Activated CD4-positive, alpha-beta T cell treated with anti-CD3 and anti-CD28 coated beads for 24 hours (primary cell): Measurements from ENCODE around the gene TMEM132E.

Experiments used
- DNase-seq, 2 donors: peaks; one replicate each; pipeline ENCODE4 v3.0.0-alpha.2; 2020; ENCODE audit warnings: low read depth in 2 of 2

Gene TMEM132E

DNA sequence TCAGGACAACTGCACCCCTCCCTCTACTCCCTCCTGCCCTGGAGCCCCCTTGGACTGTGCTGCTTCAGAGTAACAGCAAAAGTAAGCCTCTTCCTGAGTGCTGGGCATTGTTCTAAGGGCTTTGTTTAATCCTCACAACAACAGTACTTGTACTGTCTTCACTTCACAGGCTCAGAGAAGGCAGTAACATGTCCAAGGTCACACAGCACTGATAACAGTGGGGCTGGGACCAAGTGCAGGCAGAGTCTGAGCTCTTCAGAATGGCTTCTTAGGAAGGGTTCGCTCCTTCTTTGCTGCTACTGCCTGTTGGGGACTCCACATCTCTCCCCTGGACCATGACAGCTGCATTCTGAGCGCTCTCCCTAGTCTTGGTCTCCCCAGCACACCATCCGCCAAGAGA lies 24.6 kb downstream of the TMEM132E start:
- DNase-seq = no peak

DNA sequence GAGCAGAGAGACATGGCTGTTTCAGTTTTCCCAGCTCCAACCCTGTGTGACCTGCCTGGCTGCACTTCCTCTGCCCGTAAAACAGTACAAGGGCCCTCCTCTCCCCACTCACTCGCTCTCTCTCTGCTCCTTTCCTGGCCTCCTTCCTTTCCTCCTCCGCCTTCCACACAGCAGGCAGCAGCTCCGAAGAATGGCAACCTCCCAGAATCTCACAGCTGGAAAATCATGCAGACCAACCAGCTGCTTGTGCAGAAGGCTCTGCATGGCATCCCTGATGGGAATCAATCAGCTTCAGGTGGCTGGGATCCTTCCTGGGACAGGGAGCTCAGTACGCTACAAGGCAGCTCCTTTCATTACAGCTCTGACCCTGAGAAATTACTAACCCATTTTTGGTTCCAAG lies 27.4 kb downstream of the TMEM132E start:
- no peak for DNase-seq

DNA sequence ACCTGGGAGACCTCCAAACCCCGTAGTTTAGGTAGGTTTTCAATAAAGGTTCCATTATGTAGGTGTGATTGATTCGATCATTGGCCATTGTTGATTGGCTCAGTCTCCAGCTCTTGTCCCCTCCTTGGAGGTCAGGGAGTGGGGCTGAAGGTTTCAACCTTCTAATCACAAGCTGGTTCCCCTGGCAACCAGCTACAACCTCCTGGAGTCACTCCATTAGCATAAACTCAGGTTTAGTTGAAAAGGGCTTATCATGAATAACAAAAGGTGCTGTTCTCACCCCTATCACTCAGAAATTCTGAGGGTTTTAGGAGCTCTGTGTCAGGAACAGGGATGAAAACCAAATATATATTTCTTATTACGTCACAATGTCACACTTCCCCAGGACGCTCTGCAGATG lies 28.5 kb downstream of the TMEM132E start:
- no peak for DNase-seq

DNA sequence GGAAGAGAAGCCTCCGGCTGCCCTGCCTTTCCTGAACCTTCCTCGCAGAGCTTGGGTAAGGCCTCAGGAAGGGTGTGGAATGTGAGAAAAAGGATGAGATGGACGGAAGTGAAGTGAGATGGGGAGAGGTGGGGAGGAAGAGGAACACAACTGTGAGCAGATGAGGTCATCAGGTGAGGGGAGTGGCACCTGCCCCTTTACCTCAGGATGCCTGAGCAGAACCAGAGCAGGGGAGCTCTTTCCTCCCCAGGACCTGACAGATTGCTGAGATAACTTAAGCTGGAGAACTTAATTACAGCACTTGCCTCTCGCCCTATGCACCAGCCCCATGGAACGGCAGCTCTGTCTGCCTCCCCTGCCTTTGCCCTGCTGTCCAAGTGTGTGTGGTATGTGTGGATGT lies 29.8 kb downstream of the TMEM132E start:
- DNase-seq = no peak

DNA sequence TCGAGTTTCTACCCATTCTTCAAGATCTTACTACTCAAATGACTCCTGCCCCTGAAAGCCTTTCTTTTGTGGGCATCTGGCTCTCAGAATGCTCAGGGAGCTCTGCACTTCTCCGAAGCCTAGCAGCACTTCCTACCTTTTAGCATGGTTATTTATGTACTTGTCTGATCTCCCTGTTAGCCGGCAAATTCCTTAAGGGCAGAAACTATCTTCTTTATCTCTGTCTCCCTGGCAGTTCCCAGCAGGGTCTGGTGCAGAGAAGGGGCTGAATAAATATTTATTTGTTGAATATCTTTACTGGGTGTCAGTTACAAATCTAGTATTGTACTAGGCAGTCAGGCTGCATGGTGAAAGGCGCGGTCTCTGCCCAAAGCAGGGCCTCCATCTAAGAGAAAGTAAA lies 30.7 kb downstream of the TMEM132E start:
- no peak for DNase-seq

DNA sequence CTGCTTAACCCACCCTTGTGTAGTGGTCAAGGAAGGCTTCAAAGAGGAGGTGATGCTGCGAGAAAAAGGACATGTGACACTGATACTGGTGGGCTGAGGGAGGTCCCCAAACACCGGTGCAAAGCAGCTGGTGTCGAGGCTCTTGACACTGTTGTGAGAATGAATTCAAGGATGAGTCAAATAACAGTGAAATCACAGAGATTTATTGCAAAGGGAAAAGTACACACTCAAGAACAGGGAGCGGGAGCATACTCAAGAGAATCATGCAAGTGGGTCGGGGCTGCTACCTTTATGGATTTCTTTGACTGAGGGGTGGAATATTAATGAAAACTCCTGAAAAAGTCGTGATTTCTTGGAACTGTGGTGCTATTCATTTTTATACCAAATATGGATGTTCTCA lies 31.1 kb downstream of the TMEM132E start:
- DNase-seq = no peak

DNA sequence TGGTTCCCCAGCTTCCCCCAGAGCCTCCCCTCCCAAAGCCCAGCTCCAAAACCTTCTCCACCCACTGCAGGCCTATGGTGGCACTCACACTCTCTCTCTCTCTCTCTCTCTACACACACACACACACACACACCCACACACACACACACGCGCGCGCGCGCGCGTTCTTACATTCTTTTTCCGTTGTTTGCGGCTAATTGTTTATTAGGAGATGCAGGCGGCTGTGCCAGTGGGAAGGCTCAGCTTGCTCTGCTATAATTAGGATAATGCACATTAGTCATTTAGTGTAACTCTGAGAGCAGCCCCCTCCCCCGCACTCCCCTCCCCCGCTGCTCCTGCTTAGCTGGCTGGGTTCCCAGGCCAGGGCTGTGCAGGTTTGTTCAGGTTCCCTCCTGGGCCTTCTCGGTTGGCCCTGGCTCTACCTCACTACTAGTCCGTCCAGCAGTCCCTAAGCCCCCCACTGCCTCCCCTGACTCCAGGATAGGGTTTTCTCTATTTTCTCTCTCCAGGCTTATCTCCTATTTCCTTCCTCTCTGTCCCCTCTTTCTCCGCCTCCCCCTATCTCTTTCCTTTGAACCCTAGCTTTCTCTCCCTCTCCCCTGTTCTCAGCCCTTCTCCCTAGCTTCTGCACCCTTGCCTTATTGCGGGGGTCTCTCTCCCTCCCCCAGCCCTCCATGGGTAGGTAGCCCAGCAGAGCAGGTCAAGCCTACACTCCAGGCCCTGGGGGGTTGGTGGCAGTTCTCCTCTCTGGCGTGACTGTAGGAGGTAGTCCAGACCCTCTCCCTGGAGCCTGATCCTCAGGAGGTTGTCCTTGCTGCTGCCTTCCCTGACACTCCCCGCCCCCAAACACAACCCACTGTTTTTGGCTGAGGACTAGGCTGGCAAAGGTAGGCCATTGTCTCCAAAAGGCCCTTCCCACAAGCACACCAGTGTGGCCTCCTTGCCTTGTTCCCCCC lies 34.0 kb downstream of the TMEM132E start:
- DNase-seq = no peak

DNA sequence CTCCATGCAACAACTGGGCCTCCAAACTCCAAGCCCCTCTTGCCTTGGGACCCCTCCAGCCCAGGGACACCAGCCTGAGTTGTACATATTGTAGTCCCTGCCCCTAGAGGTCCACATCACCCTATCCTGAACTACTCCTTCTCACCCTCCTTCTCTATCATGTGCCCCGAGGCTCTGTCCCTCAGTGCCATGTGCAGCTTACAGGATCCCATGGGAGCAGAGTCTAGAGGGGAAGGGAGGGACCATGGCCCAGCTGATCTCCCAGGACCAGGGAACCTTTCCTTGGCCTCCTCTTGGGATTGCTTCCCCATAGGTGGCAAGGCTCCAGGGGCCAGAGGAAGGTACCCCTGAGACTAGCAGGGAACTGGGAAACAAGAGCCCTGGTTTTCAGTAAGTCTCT lies 35.3 kb downstream of the TMEM132E start:
- DNase-seq = no peak

DNA sequence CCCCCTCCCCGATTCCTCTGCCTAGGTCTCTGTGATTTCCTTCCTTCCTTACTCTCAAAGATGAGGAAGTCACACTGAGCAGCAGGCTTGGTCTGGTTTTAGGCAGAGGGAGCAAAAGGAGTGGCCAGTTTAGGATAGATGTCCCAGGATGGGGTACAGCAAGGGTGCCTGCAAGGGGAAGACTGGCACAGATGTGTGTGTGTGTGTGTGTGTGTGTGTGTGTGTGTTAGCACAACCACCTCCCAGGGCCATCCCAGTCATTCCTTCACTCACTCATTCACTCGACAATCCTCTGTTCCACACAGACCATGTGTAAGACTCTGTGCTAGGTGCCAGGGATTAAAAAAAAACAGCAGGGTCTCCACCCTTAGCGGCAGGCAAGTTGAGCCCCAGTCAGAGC lies 35.9 kb downstream of the TMEM132E start:
- no peak for DNase-seq

DNA sequence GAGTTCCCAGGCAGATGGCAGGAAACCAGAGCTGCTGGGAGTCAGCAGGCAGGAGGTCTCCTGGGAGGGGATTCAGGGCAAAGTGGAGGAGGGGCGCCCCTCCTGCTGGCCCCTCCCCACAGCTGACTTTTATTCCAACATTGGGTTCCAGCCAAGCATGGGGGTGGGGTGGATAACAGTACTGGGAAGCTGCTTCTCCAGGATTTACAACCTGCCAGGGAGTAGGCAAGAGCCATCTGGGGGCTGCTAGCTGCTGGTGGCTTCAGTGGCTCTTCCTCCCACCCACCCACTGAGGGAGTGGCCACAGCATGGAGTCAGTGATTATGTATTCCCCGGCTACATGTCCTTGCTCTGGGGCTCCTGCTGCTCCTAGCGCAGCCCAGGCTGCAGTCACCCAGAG lies 36.8 kb downstream of the TMEM132E start:
- DNase-seq = no peak

DNA sequence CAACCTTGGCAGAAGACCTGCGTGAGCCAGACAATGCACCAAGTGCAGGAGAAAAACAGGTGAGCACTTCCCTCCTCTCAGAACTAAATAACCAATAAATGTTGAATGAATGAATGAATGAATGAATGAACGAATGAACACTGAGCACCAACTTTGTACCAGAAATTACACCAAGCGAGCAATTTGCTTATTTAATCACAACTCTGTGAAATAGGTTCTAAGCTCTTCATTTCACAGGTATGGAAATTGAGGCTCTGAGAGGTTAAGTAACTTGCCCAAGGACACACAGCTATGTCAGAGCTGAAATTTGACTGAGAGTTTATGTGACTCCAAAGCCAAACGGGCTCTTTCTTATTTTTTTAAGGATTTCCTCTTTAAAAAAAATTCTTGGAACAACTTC lies 38.0 kb downstream of the TMEM132E start:
- no peak for DNase-seq

DNA sequence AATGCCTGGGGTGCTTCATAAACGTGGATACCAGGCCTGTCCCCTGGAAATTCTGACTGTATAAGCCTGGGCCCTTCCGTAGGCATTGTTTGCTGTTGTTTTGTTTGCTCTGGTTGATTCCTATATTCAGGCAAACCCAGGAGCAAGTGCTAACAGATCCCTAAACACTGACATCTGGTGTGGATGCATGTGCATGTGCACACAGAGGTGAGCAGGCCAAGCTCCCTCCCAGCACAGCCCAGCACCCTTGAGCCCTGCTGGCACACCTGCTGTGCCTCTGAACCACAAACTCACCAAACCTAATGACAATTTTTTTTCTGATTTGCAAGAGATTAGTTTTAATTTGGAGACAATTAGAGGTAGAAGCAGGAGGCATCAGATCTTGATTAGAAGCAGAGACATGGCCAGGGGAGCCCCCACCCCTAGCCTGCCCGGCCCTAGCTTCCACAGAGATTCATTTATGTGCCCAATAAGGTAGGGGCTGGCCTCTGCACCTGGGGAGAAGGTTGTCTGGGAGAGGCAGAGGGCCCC lies 40.4 kb downstream of the TMEM132E start:
- DNase-seq = no peak

DNA sequence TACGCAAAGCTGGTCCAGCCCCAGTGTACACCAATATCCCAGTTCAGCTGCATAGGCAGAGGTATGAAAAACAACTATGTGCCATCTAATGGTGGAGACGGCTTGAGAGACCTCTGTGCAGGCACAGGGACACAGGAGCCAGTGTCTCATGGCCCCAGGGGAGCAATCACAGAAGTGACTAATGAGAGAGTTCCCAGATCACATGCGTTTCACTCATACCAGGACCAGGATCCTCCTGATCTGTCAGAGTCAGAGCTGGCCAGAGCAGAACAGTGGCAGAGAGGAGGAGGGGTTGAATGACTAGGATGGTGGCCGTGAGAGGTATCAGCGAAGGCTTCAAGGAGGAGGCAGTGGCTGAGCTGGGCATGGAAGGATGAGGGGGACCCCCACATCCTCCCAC lies 41.1 kb downstream of the TMEM132E start:
- no peak for DNase-seq

DNA sequence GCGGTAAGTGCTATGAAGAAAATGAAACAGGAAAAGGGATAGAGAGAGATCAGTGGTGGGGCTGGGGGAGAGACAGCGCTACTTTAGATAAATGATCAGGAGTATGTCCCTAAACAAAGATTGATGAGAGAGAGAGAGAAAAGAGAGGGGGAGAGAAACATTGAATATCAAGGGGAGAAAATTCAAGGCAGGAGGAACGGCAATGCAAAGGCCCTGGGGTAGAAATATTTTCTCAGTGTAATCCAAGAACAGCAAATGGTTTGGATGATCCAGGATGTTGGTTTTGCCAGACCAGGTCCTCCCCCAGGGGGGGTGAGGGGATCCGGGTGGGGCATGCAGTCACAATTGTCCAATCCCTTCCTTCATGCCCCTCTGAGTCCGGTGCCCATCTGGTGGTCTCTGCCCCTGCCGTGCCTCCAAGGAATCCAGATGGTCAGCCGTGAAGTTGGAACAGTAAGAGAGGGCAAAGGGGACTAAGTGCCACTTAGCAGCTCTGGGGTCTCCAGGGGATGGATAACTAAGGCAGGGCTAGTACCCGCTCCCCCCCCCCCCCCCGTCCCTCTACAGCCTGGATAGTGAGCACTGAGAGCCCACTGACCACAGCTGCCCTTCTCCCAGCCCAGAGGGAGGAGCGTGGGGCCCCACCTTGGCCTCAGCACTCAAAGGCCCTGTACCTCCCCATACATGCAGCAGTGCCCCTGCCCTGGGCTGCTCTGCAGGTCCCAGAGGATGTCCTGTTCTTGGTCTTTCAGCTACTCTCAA lies 43.7 kb downstream of the TMEM132E start:
- no peak for DNase-seq

DNA sequence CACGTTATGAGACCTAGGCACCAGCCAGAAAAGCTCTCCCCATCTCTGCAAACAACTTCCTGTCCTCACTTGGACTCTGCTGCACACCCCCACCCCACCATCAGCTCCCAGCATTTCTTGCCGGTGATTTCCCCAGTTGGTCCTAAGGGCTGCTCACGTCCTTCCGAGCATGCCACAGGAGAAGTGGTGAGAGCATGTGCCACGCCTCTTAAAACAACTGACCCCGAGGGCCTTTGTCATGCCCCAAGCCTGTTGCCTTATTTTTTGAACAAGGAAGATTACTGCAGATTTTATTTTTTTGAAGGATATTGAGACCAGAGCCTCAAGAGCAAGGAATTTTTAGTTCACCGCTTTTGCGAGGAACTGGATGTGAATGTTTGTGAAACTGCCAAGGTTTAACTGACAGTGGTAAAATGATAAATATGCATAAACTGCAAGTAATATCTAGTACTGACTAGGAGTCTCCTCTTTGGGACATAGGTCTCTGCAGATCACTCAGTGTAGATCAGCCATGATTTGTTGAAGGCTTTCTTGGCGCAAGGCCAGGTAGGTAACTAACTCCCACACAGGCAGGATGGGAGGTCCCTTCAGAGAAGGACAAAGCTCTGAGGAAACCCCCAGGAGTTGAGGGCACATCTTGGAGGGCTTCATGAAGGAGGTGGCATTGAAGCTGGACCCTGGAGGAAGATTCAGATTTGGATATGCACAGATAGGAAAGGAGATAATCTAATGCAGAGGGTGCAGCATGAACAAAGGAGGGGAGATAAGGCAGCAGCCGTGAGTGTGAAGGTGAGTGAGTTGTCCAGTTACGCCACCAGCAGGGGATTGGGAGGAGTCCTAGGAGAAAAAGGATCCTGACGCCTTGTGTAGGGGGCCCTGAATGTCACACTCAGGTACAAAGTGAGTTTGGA lies 44.7 kb downstream of the TMEM132E start:
- no peak for DNase-seq

DNA sequence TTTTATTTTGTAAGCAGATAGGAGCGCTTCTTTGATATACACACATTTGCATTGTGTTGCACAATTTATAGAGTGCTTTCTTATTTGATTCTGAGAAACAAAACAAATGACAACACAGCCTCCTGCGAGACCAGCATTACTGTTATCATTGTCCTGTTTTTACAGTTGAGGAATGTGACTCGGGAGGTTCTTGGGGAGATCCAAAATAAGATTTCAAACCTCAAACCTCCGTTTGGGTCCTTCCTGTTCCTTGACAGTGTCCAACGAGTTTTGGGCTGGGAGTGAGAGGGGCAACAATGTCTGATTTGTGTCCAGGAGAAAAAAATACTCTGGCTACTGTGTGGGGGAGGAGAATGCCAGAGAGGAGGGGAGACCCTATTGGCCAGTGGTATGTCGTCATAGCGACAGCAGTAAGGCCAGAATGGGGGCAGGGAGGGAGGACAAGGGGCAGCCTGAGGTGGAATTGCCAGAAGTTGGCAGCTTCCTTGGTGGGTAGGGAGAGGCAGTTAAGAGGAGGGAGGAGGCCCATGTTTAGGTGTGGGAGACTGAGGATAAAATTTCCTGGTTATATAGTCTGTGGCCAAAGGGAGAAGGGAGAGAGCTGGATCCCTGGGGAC lies 45.5 kb downstream of the TMEM132E start:
- DNase-seq = no peak

DNA sequence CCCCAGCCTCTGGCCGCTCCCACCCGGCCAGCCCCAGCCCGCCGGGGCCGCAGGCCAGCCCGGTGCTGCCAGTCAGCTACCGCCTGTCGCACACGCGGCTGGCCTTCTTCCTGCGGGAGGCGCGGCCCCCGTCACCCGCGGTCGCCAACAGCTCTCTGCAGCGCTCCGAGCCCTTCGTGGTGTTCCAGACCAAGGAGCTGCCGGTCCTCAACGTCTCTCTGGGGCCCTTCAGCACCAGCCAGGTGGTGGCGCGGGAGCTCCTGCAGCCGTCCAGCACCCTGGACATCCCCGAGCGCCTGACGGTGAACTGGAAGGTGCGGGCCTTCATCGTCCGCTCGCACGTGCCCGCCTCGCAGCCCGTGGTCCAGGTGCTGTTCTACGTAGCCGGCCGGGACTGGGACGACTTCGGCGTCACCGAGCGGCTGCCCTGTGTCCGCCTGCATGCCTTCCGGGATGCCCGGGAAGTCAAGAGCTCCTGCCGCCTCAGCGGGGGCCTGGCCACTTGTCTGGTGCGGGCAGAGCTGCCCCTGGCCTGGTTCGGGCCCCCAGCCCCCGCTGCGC lies 46.8 kb downstream of the TMEM132E start:
- DNase-seq = no peak

DNA sequence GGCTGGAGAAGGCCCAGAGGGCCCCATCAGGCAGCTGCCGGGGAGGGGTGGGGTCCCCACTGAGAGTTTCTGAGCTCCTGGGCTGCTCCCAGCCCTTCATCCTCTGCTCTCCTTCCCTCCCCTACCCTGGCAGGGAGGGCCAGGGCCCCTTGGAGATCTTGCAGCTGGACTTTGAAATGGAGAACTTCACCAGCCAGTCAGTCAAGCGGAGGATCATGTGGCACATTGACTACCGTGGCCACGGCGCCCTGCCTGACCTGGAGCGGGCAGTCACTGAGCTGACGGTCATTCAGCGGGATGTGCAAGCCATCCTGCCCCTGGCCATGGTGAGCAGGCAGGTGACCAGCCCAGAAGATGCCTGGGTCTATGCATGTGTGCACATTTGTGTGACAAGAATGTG lies 49.5 kb downstream of the TMEM132E start:
- DNase-seq = no peak

DNA sequence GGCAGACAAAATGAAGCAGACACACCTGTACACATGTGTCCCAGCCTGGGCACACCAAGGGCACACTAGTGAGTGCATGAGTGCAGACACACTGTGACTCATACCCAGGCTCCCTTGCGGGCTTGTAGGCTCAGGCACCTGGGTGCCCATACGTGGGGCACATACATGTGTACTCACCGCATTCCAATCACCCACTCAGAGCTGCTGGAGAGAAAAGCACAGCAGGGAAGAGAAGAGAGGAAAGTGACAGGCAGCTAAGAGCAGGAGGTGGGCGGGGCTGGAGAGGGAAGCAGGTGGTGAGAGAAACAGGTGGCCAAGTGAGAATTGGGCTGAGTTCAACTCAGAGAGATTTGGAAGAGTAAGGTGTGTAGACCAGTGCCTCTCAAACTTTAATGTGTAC lies 54.0 kb downstream of the TMEM132E start:
- no peak for DNase-seq

DNA sequence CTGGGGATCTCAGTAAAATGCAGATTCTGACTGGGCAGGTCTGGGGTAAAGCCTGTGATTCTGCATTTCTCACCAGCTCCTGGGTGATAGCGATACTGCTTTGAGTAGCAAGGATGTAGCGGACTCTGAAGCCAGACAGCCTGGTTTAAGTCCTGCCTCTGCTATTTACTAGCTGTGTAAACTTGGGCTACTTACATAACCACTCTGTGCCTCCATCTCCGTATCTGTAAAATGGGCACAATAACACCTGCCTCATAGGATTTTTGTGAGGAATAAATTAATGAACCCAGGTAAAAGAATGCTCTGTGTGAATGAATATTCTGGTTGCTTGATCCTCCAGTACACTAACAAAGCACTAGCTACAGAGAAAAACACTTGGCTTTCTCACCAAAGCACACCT lies 54.4 kb downstream of the TMEM132E start:
- DNase-seq = no peak

DNA sequence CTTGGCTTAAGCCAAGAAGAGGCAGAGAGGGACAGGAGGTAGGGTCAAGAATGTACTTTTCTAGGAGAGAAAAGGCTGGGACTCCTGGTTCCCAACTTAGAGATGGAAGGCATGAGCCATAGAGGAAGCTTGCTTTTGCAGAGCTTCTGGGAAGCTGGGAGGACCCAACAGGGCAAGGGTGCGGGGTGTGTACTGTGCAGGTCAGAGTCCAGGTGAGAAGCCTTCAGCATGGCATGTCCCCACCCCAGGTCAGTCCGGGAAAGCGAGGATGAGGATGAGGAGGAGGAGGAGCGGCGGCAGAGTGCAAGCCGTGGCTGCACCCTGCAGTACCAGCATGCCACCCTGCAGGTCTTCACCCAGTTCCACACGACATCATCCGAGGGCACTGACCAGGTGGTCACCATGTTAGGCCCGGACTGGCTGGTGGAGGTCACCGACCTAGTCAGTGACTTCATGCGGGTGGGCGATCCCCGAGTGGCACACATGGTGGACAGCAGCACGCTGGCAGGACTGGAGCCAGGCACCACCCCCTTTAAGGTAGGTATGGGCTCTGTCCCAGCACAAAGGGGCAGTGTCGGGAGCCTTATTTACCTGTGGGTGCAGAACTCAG lies 55.3 kb downstream of the TMEM132E start:
- no peak for DNase-seq
